LNCaP clone FGC (cell line): Measurements from ENCODE around the gene NEU2.
"Not testable (repeated sequence)": the region's sequence is repeated elsewhere in the genome, so short reads cannot be mapped to it uniquely, and the experiment has no call there.

Experiments
- DNase-seq: peaks from one replicate; pipeline ENCODE4 v3.0.0-alpha.2; 2011; ENCODE audit warnings: low read depth
- H3K4me3 ChIP-seq: 2 replicates; pipeline ENCODE4 v1.5.1; 2011; ENCODE audit warnings: mild to moderate bottlenecking, low read depth, low read length, control low read depth
- TF ChIP-seq, protein P1 (sequence below): IDR thresholded peaks from 2 replicates; pipeline ENCODE4 v1.5.1; 2012; ENCODE audit warnings: mild to moderate bottlenecking; ENCODE audit not compliant: control insufficient read depth, insufficient read depth; ENCODE audit errors: extremely low read depth

NEU2 gene

DNA sequence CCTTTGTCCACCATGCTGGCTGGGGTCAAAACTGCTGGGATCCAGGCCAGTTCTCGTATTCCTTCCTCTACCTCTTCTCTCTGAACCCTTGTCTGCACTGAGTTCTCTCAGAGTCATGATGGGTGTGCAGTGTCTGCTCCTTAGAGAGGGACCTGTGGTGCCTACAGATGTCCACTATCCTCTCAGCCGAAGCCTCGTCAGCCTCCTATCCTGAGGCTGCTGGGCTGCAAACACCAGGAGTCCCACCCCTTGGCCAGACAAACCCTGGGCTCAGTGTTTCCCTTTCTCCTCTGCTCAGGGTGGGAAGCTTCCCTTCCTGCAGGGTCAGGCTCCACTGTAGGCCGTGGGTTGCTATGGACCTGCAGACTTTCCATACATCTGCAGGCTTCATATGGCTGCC, 30.0 kb downstream of the NEU2 start:
- TF ChIP-seq, protein P1, sequence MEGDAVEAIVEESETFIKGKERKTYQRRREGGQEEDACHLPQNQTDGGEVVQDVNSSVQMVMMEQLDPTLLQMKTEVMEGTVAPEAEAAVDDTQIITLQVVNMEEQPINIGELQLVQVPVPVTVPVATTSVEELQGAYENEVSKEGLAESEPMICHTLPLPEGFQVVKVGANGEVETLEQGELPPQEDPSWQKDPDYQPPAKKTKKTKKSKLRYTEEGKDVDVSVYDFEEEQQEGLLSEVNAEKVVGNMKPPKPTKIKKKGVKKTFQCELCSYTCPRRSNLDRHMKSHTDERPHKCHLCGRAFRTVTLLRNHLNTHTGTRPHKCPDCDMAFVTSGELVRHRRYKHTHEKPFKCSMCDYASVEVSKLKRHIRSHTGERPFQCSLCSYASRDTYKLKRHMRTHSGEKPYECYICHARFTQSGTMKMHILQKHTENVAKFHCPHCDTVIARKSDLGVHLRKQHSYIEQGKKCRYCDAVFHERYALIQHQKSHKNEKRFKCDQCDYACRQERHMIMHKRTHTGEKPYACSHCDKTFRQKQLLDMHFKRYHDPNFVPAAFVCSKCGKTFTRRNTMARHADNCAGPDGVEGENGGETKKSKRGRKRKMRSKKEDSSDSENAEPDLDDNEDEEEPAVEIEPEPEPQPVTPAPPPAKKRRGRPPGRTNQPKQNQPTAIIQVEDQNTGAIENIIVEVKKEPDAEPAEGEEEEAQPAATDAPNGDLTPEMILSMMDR: no peak
- DNase-seq: no peak
- H3K4me3 ChIP-seq: no peak overlapping the region

DNA sequence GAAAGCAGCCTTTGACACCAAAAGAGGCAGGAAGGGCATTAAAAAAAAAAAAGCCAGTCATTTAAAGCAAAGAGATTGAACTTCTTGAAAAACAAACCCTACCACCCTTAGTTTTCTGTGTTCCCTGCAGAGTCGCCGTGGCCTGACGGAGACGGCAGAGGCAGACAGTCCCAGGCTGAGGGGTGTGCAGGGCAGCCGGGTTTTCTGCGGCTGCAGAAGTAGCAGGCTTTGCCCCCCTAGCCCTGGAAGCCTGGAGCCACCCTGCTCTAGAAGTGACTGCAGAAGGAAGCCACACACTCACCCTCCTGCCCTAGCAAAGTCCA, 30.4 kb downstream of the NEU2 start:
- no peak for DNase-seq
- H3K4me3 ChIP-seq: no peak overlapping the region
- TF ChIP-seq, protein P1: no peak

DNA sequence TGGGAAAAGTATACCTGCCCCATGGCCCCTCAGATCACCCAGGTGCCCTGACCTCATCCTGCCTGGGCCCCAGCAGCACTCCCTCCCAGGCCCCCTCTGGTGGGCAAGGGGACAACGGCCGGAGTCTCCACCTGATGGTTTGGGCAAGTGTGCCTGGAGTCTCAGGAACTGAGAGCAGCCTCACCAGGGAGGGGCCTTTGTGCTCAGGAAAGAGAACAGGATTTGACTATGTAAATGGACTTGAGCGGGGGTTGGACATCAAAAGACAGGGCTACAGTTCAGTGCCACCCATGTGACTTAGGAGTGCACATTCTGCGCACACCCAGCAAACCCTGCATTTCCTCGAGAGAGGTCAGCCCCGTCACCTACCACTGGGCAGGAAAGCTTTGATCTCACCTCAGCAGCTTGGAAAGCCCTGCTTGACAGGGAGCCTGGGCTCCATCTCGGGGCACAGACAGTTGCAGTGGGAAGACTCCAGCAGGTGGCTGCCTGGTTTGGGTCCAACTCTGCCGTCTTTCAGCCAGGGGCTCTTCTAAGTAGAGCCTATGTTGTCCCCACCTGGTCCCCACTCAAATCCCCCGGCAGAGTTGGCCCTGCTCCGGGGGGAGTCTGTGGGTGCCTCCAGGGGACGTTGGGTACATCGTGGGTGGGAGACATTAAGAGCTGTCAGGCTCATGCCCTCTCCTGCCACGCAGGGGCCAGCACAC, 30.9 kb downstream of the NEU2 start:
- TF ChIP-seq, protein P1: no peak
- no peak for DNase-seq
- no peak overlapping the region for H3K4me3 ChIP-seq

DNA sequence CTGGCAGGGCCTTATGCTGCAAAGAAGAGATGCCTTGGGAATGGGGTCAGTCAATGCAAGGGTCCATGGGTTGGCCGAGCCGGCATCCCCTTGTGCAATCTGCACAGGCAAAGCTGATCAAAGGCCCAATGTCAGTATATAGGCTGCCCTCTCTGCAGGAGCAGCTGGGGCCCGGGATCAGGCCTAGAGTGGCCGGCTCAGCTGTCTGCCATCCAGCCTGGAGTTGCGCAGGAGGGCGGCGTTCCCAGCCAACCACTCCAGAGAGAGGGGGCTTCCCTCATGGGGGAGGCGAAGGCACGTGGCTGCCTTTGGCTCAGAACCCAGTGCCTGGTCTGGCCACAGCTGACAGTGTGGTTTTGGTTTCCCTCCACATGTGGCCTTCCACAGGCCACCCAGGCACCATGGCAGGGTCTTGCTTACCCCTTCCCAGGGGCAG, 31.5 kb downstream of the NEU2 start:
- TF ChIP-seq, protein P1: no peak
- no peak overlapping the region for H3K4me3 ChIP-seq
- DNase-seq: no peak

DNA sequence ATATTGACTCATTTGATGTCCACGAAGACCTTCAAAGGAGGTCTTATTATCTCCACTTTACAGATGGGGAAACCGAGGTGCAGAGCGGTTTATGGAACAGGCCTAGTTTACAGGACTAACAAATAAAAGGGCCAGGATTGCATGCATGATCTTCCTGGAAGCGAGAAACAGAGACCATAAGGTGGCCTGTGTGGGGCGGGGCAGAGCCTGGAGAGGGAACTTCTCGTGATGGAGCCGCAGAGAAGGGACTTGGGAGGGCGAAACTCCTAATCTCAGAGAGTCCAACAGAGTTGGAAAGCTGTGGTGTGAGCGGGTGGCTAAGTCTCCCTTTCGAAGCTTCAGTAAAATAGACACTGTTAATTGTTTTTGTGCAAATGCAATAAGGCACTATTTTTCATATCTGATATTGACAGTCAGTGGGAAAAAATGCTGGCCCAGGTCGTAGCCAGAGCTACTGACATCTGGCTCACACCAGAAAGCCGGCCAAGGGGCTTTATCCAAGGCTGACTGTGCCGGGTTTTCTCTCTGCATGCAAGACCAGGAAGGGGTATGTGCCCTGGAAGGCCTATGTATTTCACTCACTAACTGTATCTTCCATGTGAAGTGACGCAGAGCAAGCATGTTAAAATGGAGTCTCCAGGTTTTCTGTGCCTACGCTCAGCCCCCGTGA, 32.2 kb downstream of the NEU2 start:
- no peak for DNase-seq
- TF ChIP-seq, protein P1: no peak
- no peak overlapping the region for H3K4me3 ChIP-seq

DNA sequence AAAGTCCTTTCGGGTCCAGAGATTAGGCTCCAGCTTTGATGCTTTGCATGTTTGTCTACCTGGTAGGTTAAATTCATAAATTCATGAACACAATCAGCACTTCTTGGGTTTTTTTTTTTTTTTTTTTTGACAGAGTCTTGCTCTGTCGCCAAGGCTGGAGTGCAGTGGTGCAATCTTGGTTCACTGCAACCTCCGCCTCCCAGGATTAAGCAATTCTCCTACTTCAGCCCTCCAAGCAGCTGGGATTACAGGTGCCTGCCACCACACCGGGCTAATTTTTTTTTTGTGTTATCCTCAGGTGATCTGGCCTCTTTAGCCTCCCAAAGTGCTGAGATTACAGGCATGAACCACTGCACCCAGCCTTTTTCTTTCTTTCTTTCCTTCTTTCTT, 32.7 kb downstream of the NEU2 start:
- not testable (repeated sequence) for H3K4me3 ChIP-seq, DNase-seq

DNA sequence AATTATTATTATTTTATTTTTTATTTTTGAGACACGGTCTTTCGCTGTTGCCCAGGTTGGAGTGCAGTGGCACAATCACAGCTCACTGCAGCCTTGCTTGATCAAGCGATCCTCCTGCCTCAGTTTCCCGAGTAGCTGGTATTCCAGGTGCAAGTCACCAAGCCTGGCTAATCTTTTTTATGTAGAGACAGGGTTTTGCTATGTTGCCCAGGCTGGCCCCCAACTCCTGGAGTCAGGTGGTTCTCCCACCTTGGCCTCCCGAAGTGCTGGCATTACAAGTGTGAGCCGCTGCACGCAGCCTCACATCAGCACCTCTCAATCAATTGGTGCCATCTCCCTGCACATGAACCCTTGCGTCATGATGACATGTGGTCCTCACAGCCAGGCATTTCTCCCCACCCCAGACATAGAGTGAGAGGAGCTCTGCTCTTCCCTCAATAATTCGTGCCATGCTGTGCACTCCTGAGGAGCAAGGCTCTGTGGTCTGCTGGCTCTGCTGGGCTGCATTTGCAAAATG, 33.5 kb downstream of the NEU2 start:
- TF ChIP-seq, protein P1: no peak
- DNase-seq: no peak
- H3K4me3 ChIP-seq: no peak overlapping the region
